OCI-LY7 (cell line): Measurements from ENCODE around the gene NOTCH2. TPM values are rescaled to one million over a fixed set of nuclear protein-coding genes. Genes with fewer than 3 reads are reported as not detected.

ENCODE experiments used
- BruUV-seq: library from RNA; stranded (reverse); fragments of 400-500 nt; replicated peaks from 2 replicates; lab custom pipeline; 2021; lab: Mats Ljungman, UMichigan
- CTCF ChIA-PET: fragments of 300-600 bp; sonication (Branson Sonifier 250); formaldehyde crosslinking; loops from one replicate; lab custom pipeline; 2022; ENCODE audit warnings: antibody characterized with exemption; ENCODE audit not compliant: unreplicated experiment; lab: Charles Lee
- POLR2A ChIA-PET: fragments of 300-600 bp; sonication (Branson Sonifier 250); formaldehyde crosslinking; loops from one replicate; lab custom pipeline; 2022; ENCODE audit warnings: antibody characterized with exemption; lab: Charles Lee
- DNase-seq: peaks from one replicate; pipeline ENCODE4 v3.0.0-alpha.2; 2015; ENCODE audit warnings: low spot score
- H2AFZ ChIP-seq: fragments of 200-600 bp; sonication (generic), shearing (Covaris generic); 2 replicates; pipeline ENCODE4 v1.6.1; 2014; ENCODE audit warnings: mild to moderate bottlenecking, antibody characterized with exemption, low read length, moderate library complexity
- H3K27ac ChIP-seq: fragments of 200-600 bp; sonication (generic); 2 replicates; pipeline ENCODE4 v1.5.1; 2014; ENCODE audit warnings: mixed run types, low read depth, mild to moderate bottlenecking, moderate library complexity, low read length, inconsistent platforms; ENCODE audit not compliant: poor library complexity, severe bottlenecking
- H3K36me3 ChIP-seq: fragments of 200-600 bp; sonication (generic); 2 replicates; pipeline ENCODE4 v1.6.1; 2014; ENCODE audit warnings: mild to moderate bottlenecking, antibody characterized with exemption, low read length, moderate library complexity, mixed read lengths; ENCODE audit not compliant: insufficient read depth
- H3K4me1 ChIP-seq: fragments of 200-600 bp; sonication (generic); 2 replicates; pipeline ENCODE4 v1.5.1; 2014; ENCODE audit warnings: mild to moderate bottlenecking, low read length; ENCODE audit not compliant: insufficient read depth, poor library complexity, severe bottlenecking
- H3K4me2 ChIP-seq: fragments of 200-600 bp; sonication (generic); 2 replicates; pipeline ENCODE4 v1.6.1; 2014; ENCODE audit warnings: mild to moderate bottlenecking, low read length
- H3K4me3 ChIP-seq: fragments of 200-600 bp; sonication (generic); 2 replicates; pipeline ENCODE4 v1.5.1; 2014; ENCODE audit warnings: mild to moderate bottlenecking, low read depth, low read length; ENCODE audit not compliant: poor library complexity, severe bottlenecking
- H3K79me2 ChIP-seq: fragments of 200-600 bp; sonication (generic); 2 replicates; pipeline ENCODE4 v1.6.1; 2016; ENCODE audit warnings: low read depth, mild to moderate bottlenecking, low read length, moderate library complexity, mixed read lengths; ENCODE audit not compliant: insufficient read depth
- H3K9me2 ChIP-seq: fragments of 200-600 bp; sonication (generic); 2 replicates; pipeline ENCODE4 v1.6.1; 2016; ENCODE audit warnings: mild to moderate bottlenecking, low read length, mixed read lengths; ENCODE audit not compliant: insufficient read depth
- H3K9me3 ChIP-seq: fragments of 200-600 bp; sonication (generic); 2 replicates; pipeline ENCODE4 v1.6.1; 2014; ENCODE audit warnings: mild to moderate bottlenecking, mixed run types, low read length, mixed read lengths
- H4K20me1 ChIP-seq: fragments of 200-600 bp; sonication (generic); 2 replicates; pipeline ENCODE4 v1.6.1; 2014; ENCODE audit warnings: mild to moderate bottlenecking, antibody characterized with exemption, low read length, moderate library complexity, mixed read lengths; ENCODE audit not compliant: insufficient read depth
- EZH2phosphoT487 ChIP-seq: fragments of 200-600 bp; sonication (generic); IDR thresholded peaks from 2 replicates; pipeline ENCODE4 v1.6.1; 2018; ENCODE audit warnings: low read depth, borderline replicate concordance, mild to moderate bottlenecking, mixed run types, antibody characterized with exemption, low read length, moderate library complexity, mixed read lengths
- intact Hi-C: fragments of 100-400 bp; cut with micrococcal nuclease; formaldehyde crosslinking; loops from one replicate; pipeline ENCODE4 v1.10.0; 2022; ENCODE audit not compliant: unreplicated experiment
- total RNA-seq, 2 experiments: library from RNA; depleted of rRNA in 1 of 2; stranded (reverse); fragments of >200 nt in 1 of 2; shearing (Covaris generic) in 1 of 2; gene quantifications; 2 replicates each; pipeline ENCODE4 v1.2.3, GENCODE V29; 2014 to 2022
- TF ChIP-seq, protein P1 (sequence below): fragments of 200-600 bp; sonication (generic); conservative IDR thresholded peaks from 2 replicates; pipeline ENCODE4 v1.5.1; 2014; ENCODE audit warnings: mild to moderate bottlenecking, antibody characterized with exemption, low read length, moderate library complexity, mixed read lengths

Gene NOTCH2
- total RNA-seq, 2 experiments from 2014 or later, result 31.0 to 50.6 TPM

DNA sequence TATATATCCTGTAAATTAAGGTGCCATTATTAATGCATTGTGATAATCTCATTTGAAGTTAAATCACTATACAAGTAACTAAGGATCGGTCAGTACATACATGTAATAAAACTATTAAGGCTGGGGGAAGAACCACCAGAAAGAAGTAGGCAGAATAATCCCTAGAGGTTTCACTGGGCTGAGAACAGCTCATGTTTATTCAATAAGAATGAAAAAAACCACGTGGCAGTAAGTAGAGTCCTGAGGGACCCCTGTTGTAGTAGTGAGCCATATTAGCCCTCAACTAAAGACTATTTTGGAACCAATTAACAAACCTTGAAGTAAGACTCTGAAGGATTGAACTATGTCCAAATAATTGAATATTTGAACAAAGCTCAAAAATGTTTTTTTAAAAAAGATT is 126.2 kb downstream of the NOTCH2 start:
- H3K36me3 ChIP-seq, result peaks cover 34% of the 10 kb centered on the region
- H3K27ac ChIP-seq, result no peak overlapping the region
- H3K9me3 ChIP-seq, result no peaks in the 10 kb centered on the region
- no peak for TF ChIP-seq EZH2phosphoT487
- TF ChIP-seq, protein P1, sequence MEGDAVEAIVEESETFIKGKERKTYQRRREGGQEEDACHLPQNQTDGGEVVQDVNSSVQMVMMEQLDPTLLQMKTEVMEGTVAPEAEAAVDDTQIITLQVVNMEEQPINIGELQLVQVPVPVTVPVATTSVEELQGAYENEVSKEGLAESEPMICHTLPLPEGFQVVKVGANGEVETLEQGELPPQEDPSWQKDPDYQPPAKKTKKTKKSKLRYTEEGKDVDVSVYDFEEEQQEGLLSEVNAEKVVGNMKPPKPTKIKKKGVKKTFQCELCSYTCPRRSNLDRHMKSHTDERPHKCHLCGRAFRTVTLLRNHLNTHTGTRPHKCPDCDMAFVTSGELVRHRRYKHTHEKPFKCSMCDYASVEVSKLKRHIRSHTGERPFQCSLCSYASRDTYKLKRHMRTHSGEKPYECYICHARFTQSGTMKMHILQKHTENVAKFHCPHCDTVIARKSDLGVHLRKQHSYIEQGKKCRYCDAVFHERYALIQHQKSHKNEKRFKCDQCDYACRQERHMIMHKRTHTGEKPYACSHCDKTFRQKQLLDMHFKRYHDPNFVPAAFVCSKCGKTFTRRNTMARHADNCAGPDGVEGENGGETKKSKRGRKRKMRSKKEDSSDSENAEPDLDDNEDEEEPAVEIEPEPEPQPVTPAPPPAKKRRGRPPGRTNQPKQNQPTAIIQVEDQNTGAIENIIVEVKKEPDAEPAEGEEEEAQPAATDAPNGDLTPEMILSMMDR, result no peak
- ChIA-PET CTCF (no interaction called here), POLR2A (interaction anchor here (0.8 to 1.1 kb wide), 2 partner anchors 12 to 149 kb away, joined by 3 to 4 read pairs; no protein-coding TSS in a partner anchor)
- H3K9me2 ChIP-seq, result no peaks in the 10 kb centered on the region
- DNase-seq, result no peak
- no peak overlapping the region for H3K4me3 ChIP-seq
- intact Hi-C loops, result no loop called here
- H3K79me2 ChIP-seq, result no peaks in the 10 kb centered on the region
- no peak overlapping the region for H2AFZ ChIP-seq
- no peak overlapping the region for H3K4me2 ChIP-seq
- H4K20me1 ChIP-seq, result no peaks in the 10 kb centered on the region
- no peaks in the 10 kb centered on the region for H3K4me1 ChIP-seq
- no TSS peak for BruUV-seq

DNA sequence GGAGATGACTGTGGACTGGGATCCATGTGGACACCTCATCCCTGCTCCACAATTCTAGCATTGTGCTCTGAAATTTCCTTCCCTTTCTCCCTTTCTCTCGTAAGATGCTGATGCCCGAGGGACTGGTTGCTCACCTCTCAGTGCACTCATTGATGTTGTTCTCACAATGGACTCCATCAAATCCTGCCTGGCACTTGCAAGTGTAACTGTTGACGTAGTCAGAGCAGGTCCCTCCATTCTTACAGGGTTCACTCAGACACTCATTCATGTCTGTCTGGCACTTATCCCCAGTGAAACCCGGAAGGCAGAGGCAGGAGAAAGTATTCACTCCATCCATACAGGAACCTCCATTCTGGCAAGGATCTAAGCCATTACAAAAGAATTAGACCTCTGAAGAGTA is 128.1 kb downstream of the NOTCH2 start:
- no TSS peak for BruUV-seq
- ChIA-PET CTCF (no interaction called here), POLR2A (no interaction called here)
- Histone ChIP-seq H3K4me1 (no peaks in the 10 kb centered on the region), H3K4me2 (no peak overlapping the region), H3K9me3 (no peaks in the 10 kb centered on the region), H4K20me1 (no peaks in the 10 kb centered on the region), H3K27ac (no peak overlapping the region), H3K36me3 (peaks cover 39% of the 10 kb centered on the region), H3K4me3 (no peak overlapping the region), H3K79me2 (no peaks in the 10 kb centered on the region), H2AFZ (no peak overlapping the region), H3K9me2 (no peaks in the 10 kb centered on the region)
- no peak for DNase-seq
- TF ChIP-seq EZH2phosphoT487, result no peak
- TF ChIP-seq, protein P1, result no peak
- intact Hi-C loops, result no loop called here

DNA sequence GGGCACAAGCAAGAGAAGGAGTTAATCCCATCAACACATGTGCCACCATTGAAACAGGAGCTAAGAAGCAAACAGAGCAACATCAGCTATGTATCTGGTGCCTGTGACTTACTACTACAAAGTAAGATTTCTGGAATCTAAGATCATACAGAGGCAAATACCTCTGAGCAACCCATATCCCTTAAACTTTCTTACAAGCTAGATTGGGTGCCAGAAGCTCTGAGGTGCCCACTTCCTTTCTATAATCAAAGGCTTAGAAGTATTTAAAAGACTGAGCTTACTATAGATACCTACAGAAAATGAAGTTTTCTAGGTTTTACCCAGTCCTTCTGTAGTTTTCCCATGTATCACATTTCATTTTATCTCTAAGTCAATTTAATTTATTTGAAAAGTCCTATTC is 128.8 kb downstream of the NOTCH2 start:
- Histone ChIP-seq H3K36me3 (peaks cover 46% of the 10 kb centered on the region), H3K4me2 (no peak overlapping the region), H3K79me2 (no peaks in the 10 kb centered on the region), H3K4me3 (no peak overlapping the region), H2AFZ (no peak overlapping the region), H3K27ac (no peak overlapping the region), H3K4me1 (no peaks in the 10 kb centered on the region), H3K9me2 (no peaks in the 10 kb centered on the region), H4K20me1 (no peaks in the 10 kb centered on the region), H3K9me3 (no peaks in the 10 kb centered on the region)
- ChIA-PET POLR2A (interaction anchor here (0.8 kb wide), 1 partner anchor 12 kb away, joined by 4 read pairs; no protein-coding TSS in a partner anchor), CTCF (interaction anchor here (1.5 kb wide), 1 partner anchor 9 kb away, joined by 3 read pairs; no protein-coding TSS in a partner anchor)
- intact Hi-C loops, result no loop called here
- TF ChIP-seq, protein P1, result no peak
- TF ChIP-seq EZH2phosphoT487, result no peak
- no peak for DNase-seq
- no TSS peak for BruUV-seq
